Erythroblast (primary cell): ENCODE results near the gene TRA2B.

Experiments
- GATA1 ChIP-seq: IDR thresholded peaks from 2 replicates; pipeline ENCODE4 v1.6.1; 2011; ENCODE audit warnings: low read depth, mild to moderate bottlenecking, control low read depth, low read length, moderate library complexity
- POLR2A ChIP-seq: IDR thresholded peaks from 2 replicates; pipeline ENCODE4 v1.6.1; 2011; ENCODE audit warnings: mild to moderate bottlenecking, low read length

- no peak for TF ChIP-seq POLR2A
- TF ChIP-seq GATA1, result no peak
These were observed 12.9 kb upstream of the TRA2B start for GRCh38 chr3:185950728-185951127.
